ENCODE results near the gene KAZN.
"Not testable (repeated sequence)": the region's sequence is repeated elsewhere in the genome, so short reads cannot be mapped to it uniquely, and the experiment has no call there.

Gene KAZN

GRCh38 chr1:15128520-15129313 lies 530.2 kb downstream of the KAZN start:
- peak; percentile 89 for DNase-seq

GRCh38 chr1:15129944-15130343 lies 531.5 kb downstream of the KAZN start:
- DNase-seq = no peak

- no peak for DNase-seq
Observed at GRCh38 chr1:15130607-15131006, 532.1 kb downstream of the KAZN start.

GRCh38 chr1:15132965-15133364 lies 534.5 kb downstream of the KAZN start:
- DNase-seq = no peak

GRCh38 chr1:15134285-15134684 lies 535.8 kb downstream of the KAZN start:
- DNase-seq = no peak

- not testable (repeated sequence) for DNase-seq
Observed at GRCh38 chr1:15135604-15136003, 537.1 kb downstream of the KAZN start.

GRCh38 chr1:15137809-15138208 lies 539.3 kb downstream of the KAZN start:
- no peak for DNase-seq

GRCh38 chr1:15139654-15140350 lies 541.3 kb downstream of the KAZN start:
- no peak for DNase-seq

GRCh38 chr1:15141935-15142539 lies 543.6 kb downstream of the KAZN start:
- no peak for DNase-seq

GRCh38 chr1:15145327-15145726 lies 546.8 kb downstream of the KAZN start:
- DNase-seq = no peak

- DNase-seq = no peak
Observed at GRCh38 chr1:15146142-15146680, 547.7 kb downstream of the KAZN start.

GRCh38 chr1:15146971-15147376 lies 548.5 kb downstream of the KAZN start:
- DNase-seq = no peak

GRCh38 chr1:15148004-15148403 lies 549.5 kb downstream of the KAZN start:
- DNase-seq = no peak

- DNase-seq = no peak
Observed at GRCh38 chr1:15148475-15148874, 550.0 kb downstream of the KAZN start.

- no peak for DNase-seq
Observed at GRCh38 chr1:15148941-15149340, 550.5 kb downstream of the KAZN start.

GRCh38 chr1:15150376-15150775 lies 551.9 kb downstream of the KAZN start:
- no peak for DNase-seq

- no peak for DNase-seq
Observed at GRCh38 chr1:15151377-15151806, 552.9 kb downstream of the KAZN start.

GRCh38 chr1:15151871-15152270 lies 553.4 kb downstream of the KAZN start:
- DNase-seq = no peak

- no peak for DNase-seq
Observed at GRCh38 chr1:15152318-15153183, 554.1 kb downstream of the KAZN start.

- no peak for DNase-seq
Observed at GRCh38 chr1:15153184-15153841, 554.8 kb downstream of the KAZN start, which contains the start of gene TMEM51. TSS of gene TMEM51 (plus strand) at chr1:15153747. CDS start at chr1:15215088, 61,341 bp downstream.

GRCh38 chr1:15153842-15154479 lies 555.5 kb downstream of the KAZN start:
- DNase-seq = peak; percentile 68
